Putamen (tissue), 1 donor: ENCODE measurements around the gene ATRAID.
"Not testable (repeated sequence)": the region's sequence is repeated elsewhere in the genome, so short reads cannot be mapped to it uniquely, and the experiment has no call there.

Experiments
- DNase-seq: peaks from one replicate; pipeline ENCODE4 v3.0.0-alpha.2; 2016; ENCODE audit warnings: low spot score

ATRAID gene, protein sequence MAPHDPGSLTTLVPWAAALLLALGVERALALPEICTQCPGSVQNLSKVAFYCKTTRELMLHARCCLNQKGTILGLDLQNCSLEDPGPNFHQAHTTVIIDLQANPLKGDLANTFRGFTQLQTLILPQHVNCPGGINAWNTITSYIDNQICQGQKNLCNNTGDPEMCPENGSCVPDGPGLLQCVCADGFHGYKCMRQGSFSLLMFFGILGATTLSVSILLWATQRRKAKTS

GRCh38 chr2:27211943-27212625 lies at the start of gene ATRAID, which contains the start of gene SLC5A6:
Gene ATRAID (plus strand): TSS chr2:27212041. CDS start chr2:27212369, 328 bp downstream.
Gene SLC5A6 (minus strand): TSS chr2:27212268. CDS start chr2:27207650, 4,618 bp downstream.
- peak; percentile 91 for DNase-seq

DNA sequence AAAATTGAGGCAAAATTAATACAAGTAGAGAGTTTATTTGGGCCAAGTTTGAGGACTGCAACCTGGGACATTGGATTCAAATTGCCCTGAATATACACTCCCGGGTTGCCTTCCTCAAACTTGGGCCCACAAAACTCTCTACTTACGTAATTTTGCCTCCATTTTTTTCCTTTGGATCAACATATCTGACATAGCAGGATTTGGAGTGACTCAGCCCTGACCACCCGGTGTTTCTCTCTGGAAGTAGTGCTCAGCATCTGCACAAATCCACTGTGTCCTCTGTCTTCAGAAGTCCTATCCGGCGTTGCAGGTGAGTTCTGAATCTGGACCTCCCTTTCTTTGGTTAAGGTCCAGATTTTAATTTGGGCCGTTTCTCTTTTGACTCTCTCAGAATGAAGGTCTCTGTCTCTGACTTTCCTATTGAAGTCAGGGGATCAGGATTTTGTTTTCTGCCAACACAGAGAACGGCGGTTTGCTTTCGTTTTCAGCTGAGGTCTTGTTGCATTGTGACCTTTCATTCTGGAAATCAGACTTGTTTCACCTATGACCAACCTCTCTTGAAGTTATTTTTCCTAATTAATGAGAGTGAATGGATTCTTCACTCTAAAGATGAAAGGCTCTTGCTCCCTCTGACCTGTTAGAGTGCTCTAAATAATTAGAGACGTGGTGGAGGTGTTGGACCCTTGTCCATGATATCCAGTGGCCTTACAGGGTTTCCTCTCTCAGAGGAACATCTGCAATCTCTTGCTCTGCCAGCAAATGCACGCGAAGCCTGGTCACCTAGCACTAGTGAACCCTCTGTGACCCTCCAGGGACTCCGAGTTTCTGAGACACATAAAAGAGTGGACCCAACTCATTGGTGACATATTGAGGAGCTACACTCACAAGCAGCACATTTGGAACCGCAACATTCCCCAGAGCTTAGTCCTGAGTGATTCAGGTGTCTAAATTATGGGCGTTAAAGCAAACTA lies 49.4 kb upstream of the ATRAID start:
- DNase-seq, result no peak

GRCh38 chr2:27164960-27165763 lies 46.7 kb upstream of the ATRAID start:
- DNase-seq, result no peak

DNA sequence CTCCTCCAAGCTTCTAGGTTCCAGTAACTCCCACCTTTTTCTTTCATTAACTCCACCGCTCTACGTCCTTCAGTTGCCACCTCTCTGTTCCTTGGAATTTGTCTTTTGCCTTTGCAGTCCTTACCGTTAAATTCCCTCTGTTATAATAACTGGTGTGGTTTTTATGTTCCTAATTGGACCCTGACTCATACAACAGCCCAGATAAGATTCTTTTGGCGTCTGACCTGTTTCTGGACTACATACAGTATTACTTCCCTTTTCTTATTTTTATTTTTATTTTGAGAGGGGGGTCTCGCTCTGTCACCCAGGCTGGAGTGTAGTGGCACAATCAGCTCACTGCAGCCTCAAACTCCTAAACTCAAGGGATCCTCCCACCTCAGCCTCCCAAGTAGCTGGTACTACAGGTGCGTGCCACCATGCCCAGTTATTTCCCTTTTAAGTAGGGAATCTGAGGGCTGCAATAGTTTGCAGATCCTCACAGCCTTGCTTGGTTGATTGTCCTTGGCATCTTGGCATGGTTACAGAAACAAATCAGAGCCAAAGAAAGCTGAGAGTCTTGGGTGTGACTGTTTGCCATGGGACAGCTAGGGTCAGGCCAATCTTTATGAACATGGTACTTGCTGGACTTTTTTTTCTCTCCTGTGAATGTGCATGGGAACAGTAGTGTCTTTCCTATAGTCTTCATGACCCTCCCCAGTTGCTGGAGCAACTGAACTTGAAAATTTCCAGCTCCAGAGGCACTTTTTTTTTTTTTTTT lies 41.1 kb upstream of the ATRAID start:
- no peak for DNase-seq

GRCh38 chr2:27171351-27171848 lies 40.4 kb upstream of the ATRAID start:
- DNase-seq, result no peak

DNA sequence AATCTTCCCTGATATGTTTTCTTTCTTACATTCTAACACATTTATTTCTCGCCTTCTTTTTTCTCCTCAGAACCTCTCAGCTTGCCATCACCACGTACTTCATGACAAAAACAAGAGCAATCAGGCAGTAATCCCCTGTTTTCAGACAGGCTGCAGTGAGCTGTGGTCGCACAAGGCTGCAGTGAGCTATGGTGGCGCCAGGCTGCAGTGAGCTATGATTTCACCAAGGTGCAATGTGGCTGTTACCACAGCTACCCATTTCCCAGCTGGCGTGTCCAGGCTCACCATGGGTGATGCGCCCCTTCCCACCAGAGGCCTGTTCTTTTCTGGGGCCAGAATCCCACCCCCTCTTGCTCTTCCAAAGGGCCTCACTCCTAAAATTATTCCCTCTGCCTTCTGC lies 37.2 kb upstream of the ATRAID start:
- DNase-seq, result no peak

GRCh38 chr2:27175330-27175729 lies 36.5 kb upstream of the ATRAID start:
- no peak for DNase-seq

- not testable (repeated sequence) for DNase-seq
Observed at GRCh38 chr2:27175781-27176180, 36.1 kb upstream of the ATRAID start.

DNA sequence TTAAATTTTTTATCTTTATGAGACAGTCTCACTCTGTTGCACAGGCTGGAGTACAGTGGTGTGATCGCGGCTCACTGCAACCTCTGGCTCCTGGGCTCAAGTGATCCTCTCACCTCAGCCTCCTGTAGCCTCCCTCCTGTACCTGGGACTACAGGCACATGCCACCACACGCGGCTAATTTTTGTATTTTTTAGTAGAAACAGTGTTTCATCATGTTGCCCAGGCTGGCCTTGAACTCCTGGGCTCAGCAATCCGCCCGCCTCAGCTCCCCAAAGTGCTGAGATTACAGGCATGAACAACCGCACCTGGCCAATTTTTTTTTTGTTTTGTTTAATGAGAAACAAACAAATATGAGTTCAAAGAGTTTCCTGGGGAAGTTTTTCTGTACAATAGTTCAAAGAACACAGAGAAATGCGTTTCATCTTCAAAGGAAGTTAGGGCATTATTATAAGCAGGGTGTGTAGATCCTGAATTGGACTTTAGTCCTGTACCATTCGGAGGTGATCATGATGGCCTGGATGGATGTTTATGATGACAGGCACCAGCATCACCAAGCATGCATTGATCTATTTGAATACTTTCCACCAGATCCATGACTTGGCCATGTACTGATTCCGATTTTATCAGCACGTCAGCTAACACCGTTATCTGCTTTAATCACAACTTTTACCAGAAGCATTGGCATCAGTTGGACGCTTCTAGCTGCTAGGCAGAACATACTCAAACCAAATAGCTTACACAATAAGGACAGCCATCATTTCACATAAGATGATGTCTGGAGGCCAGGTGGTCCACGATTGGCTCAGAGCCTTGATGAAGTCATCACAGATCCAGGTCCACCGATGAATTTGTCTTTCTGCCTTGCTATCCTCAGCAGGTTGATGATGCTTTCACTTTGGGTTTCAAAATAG lies 34.1 kb upstream of the ATRAID start:
- DNase-seq, result no peak

- no peak for DNase-seq
Observed at GRCh38 chr2:27178469-27178868, 33.4 kb upstream of the ATRAID start.

DNA sequence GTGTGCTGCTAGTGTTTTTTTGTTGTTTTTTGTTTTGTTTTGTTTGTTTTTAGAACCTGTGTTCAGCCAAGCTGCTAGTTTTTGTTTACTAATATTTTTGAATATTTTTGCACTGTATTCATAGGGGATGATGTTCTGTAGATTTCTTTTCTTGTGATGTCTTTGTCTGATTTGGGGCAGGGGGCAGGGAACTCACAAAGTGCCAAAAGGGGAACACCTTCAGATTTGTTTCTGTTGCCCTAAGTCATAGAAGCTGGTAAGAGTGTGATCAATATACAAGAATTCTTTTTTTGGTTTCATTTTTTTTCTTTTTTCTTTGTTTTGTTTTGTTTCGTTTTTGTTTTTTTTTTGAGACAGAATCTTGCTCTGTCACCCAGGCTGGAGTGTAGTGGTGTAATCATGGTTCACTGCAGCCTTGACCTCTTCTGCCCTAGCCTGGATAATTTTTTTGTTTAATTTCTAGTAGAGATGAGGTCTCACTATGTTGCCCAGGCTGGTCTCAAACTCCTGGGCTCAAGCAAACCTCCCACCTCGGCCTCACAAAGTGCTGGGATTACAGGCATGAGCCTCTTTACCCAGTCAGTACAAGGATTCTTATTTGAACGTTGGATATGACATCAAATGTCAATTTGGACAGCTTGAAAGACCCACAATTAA lies 32.4 kb upstream of the ATRAID start:
- no peak for DNase-seq

GRCh38 chr2:27182346-27182745 lies 29.5 kb upstream of the ATRAID start:
- no peak for DNase-seq

GRCh38 chr2:27184115-27184514 lies 27.7 kb upstream of the ATRAID start:
- no peak for DNase-seq

- DNase-seq, result no peak
Observed at GRCh38 chr2:27185331-27186026, 26.4 kb upstream of the ATRAID start.

DNA sequence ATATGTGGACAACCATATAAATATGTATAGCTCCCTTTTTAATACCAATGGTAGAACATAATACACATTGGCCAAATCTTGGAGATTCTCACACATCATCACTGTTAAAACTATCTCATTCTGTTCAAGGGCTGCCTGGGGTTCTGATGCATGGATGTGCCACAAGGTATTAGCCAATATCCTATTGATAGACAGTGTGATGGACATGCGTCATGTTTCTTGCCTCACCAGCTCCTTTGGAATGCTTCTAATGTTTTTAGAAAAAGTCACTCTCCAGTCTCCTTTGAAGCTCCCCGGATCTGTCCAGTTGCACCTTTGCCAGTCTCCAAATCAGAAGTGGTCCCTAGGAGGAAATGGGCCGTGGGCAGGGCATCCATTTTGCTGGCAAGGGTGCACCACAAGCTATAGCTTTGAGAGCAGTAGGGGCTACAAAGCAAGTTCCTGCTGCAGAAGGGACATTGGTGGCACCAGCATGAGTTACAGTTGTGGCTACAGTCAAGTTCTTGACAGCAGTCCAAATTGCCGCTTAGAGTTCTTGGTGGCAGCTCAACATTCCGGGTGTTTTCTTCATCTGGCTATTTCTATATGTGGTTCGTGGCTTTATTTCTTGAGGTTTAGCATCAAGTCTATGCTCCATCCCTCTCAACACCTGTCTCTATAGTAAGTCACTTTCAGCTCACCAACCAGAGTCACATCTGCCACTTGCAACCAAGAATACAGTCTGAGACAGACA lies 25.1 kb upstream of the ATRAID start:
- DNase-seq, result no peak

GRCh38 chr2:27189989-27190388 lies 21.9 kb upstream of the ATRAID start:
- no peak for DNase-seq

- no peak for DNase-seq
Observed at GRCh38 chr2:27191070-27191829, 20.6 kb upstream of the ATRAID start.
